PC-3 (cell line): ENCODE measurements around the gene CDC42EP5. TPM values are rescaled to one million over a fixed set of nuclear protein-coding genes. Genes with fewer than 3 reads are reported as not detected.
"Not testable (repeated sequence)": the region's sequence is repeated elsewhere in the genome, so short reads cannot be mapped to it uniquely, and the experiment has no call there.

ENCODE experiments used
- ATAC-seq: fragments of 200-7000 bp; cut with Tn5 transposase; 2 replicates; pipeline ENCODE4 v1.9.1; 2020; ENCODE audit warnings: mild to moderate bottlenecking, moderate library complexity
- BruUV-seq: library from RNA; stranded (reverse); fragments of 400-500 nt; replicated peaks from 2 replicates; lab custom pipeline; 2021; lab: Mats Ljungman, UMichigan
- CTCF ChIA-PET: fragments of 300-600 bp; sonication (Branson Sonifier 250); formaldehyde crosslinking; loops from one replicate; lab custom pipeline; 2022; ENCODE audit warnings: antibody characterized with exemption; lab: Charles Lee
- POLR2A ChIA-PET: fragments of 300-600 bp; sonication (Branson Sonifier 250); formaldehyde crosslinking; loops from one replicate; lab custom pipeline; 2022; ENCODE audit warnings: antibody characterized with exemption; ENCODE audit not compliant: unreplicated experiment; lab: Charles Lee
- DNase-seq: peaks from one replicate; pipeline ENCODE4 v3.0.0-alpha.2; 2015
- H2AFZ ChIP-seq: fragments of 300-600 bp; sonication (generic); 2 replicates; pipeline ENCODE4 v1.6.0; 2016; ENCODE audit warnings: antibody characterized with exemption, low read length
- H3F3A ChIP-seq: fragments of 300-600 bp; sonication (generic); one replicate; pipeline ENCODE4 v1.6.0; 2017; ENCODE audit warnings: antibody characterized with exemption, low read length, control low read depth, mild to moderate bottlenecking; ENCODE audit not compliant: unreplicated experiment
- H3K27ac ChIP-seq: fragments of 300-600 bp; sonication (generic); 2 replicates; pipeline ENCODE4 v1.5.1; 2016; ENCODE audit warnings: mild to moderate bottlenecking, low read length
- H3K27me3 ChIP-seq: fragments of 300-600 bp; sonication (generic); 2 replicates; pipeline ENCODE4 v1.6.1; 2016; ENCODE audit warnings: low read length, mixed read lengths
- H3K36me3 ChIP-seq: fragments of 300-600 bp; sonication (generic); 2 replicates; pipeline ENCODE4 v1.6.1; 2016; ENCODE audit warnings: low read depth, mixed run types, low read length, mixed read lengths
- H3K4me1 ChIP-seq: fragments of 300-600 bp; sonication (generic); 2 replicates; pipeline ENCODE4 v1.5.1; 2016; ENCODE audit warnings: low read length; ENCODE audit not compliant: insufficient read depth
- H3K4me2 ChIP-seq: fragments of 300-600 bp; sonication (generic); 2 replicates; pipeline ENCODE4 v1.6.0; 2016; ENCODE audit warnings: low read length
- H3K4me3 ChIP-seq: fragments of 300-600 bp; sonication (generic); 2 replicates; pipeline ENCODE4 v1.5.1; 2016; ENCODE audit warnings: mild to moderate bottlenecking, low read length, mixed read lengths
- H3K79me2 ChIP-seq: fragments of 300-600 bp; sonication (generic); 2 replicates; pipeline ENCODE4 v1.6.1; 2017; ENCODE audit warnings: low read length, mixed read lengths
- H3K9ac ChIP-seq: fragments of 300-600 bp; sonication (generic); 2 replicates; pipeline ENCODE4 v1.6.0; 2016; ENCODE audit warnings: mild to moderate bottlenecking, low read length
- H3K9me2 ChIP-seq: fragments of 300-600 bp; sonication (generic); replicated peaks from 2 replicates; pipeline ENCODE4 v1.6.1; 2016; ENCODE audit warnings: mixed run types, low read length, mixed read lengths
- H3K9me3 ChIP-seq: fragments of 300-600 bp; sonication (generic); 2 replicates; pipeline ENCODE4 v1.6.1; 2016; ENCODE audit warnings: low read length, mixed read lengths
- H4K20me1 ChIP-seq: fragments of 300-600 bp; sonication (generic); 2 replicates; pipeline ENCODE4 v1.6.1; 2016; ENCODE audit warnings: low read length, mixed read lengths
- EZH2 ChIP-seq: fragments of 300-600 bp; sonication (generic); IDR thresholded peaks from one replicate; pipeline ENCODE4 v1.6.1; 2017; ENCODE audit warnings: antibody characterized with exemption, mild to moderate bottlenecking, low read length; ENCODE audit not compliant: unreplicated experiment
- EZH2phosphoT487 ChIP-seq: fragments of 300-600 bp; sonication (generic); IDR thresholded peaks from 2 replicates; pipeline ENCODE4 v1.6.1; 2018; ENCODE audit warnings: mild to moderate bottlenecking, antibody characterized with exemption, low read length, borderline replicate concordance
- intact Hi-C: fragments of 100-400 bp; cut with micrococcal nuclease; formaldehyde crosslinking; loops from 2 replicates; pipeline ENCODE4 v1.9.0; 2023
- total RNA-seq: library from RNA; depleted of rRNA; stranded (reverse); fragments of >200 nt; gene quantifications from 2 replicates; pipeline ENCODE4 v1.2.3, GENCODE V29; 2014
- TF ChIP-seq, protein P1 (sequence below): fragments of 300-600 bp; sonication (generic); conservative IDR thresholded peaks from 2 replicates; pipeline ENCODE4 v1.5.1; 2017; ENCODE audit warnings: antibody characterized with exemption, low read depth, mild to moderate bottlenecking, low read length

Gene CDC42EP5
- total RNA-seq, 1 experiment from 2014 or later = 0.73 TPM

DNA sequence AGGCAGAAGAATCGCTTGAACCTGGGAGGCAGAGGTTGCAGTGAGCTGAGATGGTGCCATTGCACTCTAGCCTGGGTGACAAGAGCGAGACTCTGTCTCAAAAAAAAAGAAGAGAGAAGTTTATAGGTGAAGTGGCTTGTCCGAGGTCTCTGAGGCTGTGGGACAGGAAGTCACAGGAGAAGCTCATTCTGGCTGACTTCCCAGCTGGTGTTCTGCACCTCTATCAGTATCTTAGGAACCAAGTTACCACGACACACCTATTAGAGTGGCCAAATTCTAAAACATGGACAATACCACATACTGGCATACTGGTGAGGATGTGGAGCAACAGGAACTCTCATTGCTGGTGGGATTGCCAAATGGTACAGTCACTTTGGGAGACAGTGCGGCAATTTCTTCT, 22.2 kb upstream of the CDC42EP5 start:
- BruUV-seq, H3K4me2 ChIP-seq, H3K4me1 ChIP-seq, H2AFZ ChIP-seq, CTCF ChIA-PET, H3K27ac ChIP-seq, H3K9me2 ChIP-seq, H3K79me2 ChIP-seq, H4K20me1 ChIP-seq, H3K9me3 ChIP-seq, ATAC-seq, POLR2A ChIA-PET, H3K4me3 ChIP-seq, H3K9ac ChIP-seq, H3K36me3 ChIP-seq, intact Hi-C loops, H3F3A ChIP-seq, DNase-seq: not testable (repeated sequence)
- H3K27me3 ChIP-seq = peaks cover 83% of the 10 kb centered on the region

DNA sequence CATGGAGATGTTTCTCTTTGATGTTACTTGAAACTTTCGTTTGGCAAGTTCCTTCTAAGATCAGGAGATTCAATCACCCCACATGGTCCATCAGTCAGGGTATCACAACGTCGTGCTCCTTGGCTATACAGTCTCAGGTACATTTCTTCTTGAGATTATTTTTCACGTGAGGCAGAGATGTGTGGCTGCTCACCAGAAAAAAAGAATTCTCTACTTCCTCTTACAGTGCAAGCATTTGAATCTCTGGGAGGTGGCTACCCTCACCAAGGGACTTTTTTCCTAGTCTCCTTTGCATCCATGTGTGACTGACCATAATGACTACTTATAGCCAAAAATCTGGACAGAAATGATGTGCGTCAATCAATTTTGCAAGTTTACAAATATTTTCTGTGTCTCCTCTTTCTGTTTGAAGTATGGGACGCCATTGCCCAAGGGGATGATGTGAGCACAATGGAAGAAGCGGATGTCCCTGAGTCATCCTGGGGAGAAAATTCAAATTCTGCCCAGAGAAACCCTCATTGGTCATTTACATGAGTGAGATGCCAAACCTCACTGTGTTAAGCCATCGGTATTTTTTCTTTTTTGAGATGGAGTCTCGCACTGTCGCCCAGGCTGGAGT, 21.0 kb upstream of the CDC42EP5 start:
- no TSS peak for BruUV-seq

DNA sequence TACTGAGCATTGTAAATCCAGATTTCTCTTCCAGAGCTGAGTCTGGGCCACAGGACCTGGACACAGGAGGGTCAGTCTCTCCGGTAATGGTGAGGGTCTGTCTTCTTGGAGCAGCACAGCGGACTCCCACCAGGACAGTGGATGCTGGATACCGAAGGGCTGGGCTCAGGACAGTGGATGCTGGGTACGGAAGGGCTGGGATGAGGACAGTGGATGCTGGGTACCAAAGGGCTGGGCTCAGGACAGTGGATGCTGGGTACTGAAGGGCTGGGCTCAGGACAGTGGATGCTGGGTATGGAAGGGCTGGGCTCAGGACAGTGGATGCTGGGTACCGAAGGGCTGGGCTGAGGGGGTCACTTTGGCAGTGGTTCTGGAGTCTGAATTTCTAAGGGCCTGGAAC, 20.0 kb upstream of the CDC42EP5 start:
- CTCF ChIA-PET, BruUV-seq, H3K4me1 ChIP-seq, intact Hi-C loops, H4K20me1 ChIP-seq, H3F3A ChIP-seq, H3K27ac ChIP-seq, H3K9me2 ChIP-seq, H3K9me3 ChIP-seq, H3K36me3 ChIP-seq, H3K4me3 ChIP-seq, DNase-seq, H2AFZ ChIP-seq, ATAC-seq, H3K79me2 ChIP-seq, POLR2A ChIA-PET, H3K9ac ChIP-seq, H3K4me2 ChIP-seq: not testable (repeated sequence)
- H3K27me3 ChIP-seq = peaks cover 87% of the 10 kb centered on the region

More for the DNA sequence above, 21.0 kb upstream of the CDC42EP5 start:
- Histone ChIP-seq H2AFZ (no peak overlapping the region), H4K20me1 (no peaks in the 10 kb centered on the region), H3K9me3 (no peaks in the 10 kb centered on the region), H3K4me2 (no peak overlapping the region), H3K9ac (no peak overlapping the region), H3K36me3 (no peaks in the 10 kb centered on the region), H3K4me3 (no peak overlapping the region), H3F3A (no peaks in the 10 kb centered on the region), H3K27me3 (peaks cover 86% of the 10 kb centered on the region), H3K9me2 (no peaks in the 10 kb centered on the region), H3K27ac (no peak overlapping the region), H3K4me1 (no peaks in the 10 kb centered on the region), H3K79me2 (no peaks in the 10 kb centered on the region)
- ATAC-seq = no peak
- POLR2A ChIA-PET = no interaction called here
- CTCF ChIA-PET = no interaction called here
- no peak for DNase-seq
- intact Hi-C loops = no loop called here
- TF ChIP-seq, protein P1, sequence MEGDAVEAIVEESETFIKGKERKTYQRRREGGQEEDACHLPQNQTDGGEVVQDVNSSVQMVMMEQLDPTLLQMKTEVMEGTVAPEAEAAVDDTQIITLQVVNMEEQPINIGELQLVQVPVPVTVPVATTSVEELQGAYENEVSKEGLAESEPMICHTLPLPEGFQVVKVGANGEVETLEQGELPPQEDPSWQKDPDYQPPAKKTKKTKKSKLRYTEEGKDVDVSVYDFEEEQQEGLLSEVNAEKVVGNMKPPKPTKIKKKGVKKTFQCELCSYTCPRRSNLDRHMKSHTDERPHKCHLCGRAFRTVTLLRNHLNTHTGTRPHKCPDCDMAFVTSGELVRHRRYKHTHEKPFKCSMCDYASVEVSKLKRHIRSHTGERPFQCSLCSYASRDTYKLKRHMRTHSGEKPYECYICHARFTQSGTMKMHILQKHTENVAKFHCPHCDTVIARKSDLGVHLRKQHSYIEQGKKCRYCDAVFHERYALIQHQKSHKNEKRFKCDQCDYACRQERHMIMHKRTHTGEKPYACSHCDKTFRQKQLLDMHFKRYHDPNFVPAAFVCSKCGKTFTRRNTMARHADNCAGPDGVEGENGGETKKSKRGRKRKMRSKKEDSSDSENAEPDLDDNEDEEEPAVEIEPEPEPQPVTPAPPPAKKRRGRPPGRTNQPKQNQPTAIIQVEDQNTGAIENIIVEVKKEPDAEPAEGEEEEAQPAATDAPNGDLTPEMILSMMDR = no peak

DNA sequence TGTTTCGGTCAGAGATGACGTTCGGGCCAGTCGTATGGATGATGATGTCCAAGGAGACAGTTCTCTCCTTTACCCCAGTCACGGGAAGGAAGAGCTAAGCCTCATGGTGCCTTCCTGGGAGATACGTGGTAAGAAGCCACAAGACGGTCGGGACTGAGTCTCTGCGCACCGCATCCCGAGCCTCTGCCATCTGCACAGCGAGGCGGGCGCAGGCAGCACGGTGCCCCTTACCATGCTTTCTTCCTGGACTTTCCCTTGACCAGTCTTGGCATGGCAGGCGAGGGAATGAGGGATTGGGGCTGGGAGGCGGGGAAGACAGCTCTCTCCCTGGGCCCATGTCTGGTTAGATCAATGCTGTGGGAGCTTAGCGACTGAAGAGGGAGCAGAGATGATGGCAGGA, 19.5 kb upstream of the CDC42EP5 start:
- intact Hi-C loops = no loop called here
- no peak overlapping the region for H3K9ac ChIP-seq
- BruUV-seq = no TSS peak
- no peaks in the 10 kb centered on the region for H3K36me3 ChIP-seq
- no peaks in the 10 kb centered on the region for H3K9me2 ChIP-seq
- H3K4me3 ChIP-seq = no peak overlapping the region
- peaks cover 84% of the 10 kb centered on the region for H3K27me3 ChIP-seq
- H3K4me2 ChIP-seq = no peak overlapping the region
- no peaks in the 10 kb centered on the region for H3K4me1 ChIP-seq
- CTCF ChIA-PET = no interaction called here
- no peaks in the 10 kb centered on the region for H4K20me1 ChIP-seq
- H3K27ac ChIP-seq = no peak overlapping the region
- H2AFZ ChIP-seq = no peak overlapping the region
- H3F3A ChIP-seq = no peaks in the 10 kb centered on the region
- TF ChIP-seq, protein P1 = no peak
- TF ChIP-seq EZH2phosphoT487 (no peak), EZH2 (no peak)
- ATAC-seq (no peak), DNase-seq (no peak)
- POLR2A ChIA-PET = no interaction called here
- H3K79me2 ChIP-seq = no peaks in the 10 kb centered on the region
- H3K9me3 ChIP-seq = no peaks in the 10 kb centered on the region
